HEK293T (cell line): Measurements from ENCODE around the gene MVD.

ENCODE experiments used
- CTCF ChIA-PET: fragments of 350-600 bp; formaldehyde crosslinking; extraction: SDS; loops from one replicate; lab custom pipeline; 2021; ENCODE audit warnings: antibody characterized with exemption, inconsistent platforms; lab: Yijun Ruan, JAX
- POLR2A ChIA-PET: fragments of 350-600 bp; formaldehyde crosslinking; extraction: SDS; loops from one replicate; lab custom pipeline; 2020; ENCODE audit warnings: antibody characterized with exemption, inconsistent platforms; lab: Yijun Ruan, JAX
- DNase-seq: peaks from one replicate; pipeline ENCODE4 v3.0.0; 2012; ENCODE audit warnings: mixed read lengths; ENCODE audit errors: extremely low spot score
- ARNT ChIP-seq: fragments of 450-650 bp; IDR thresholded peaks from 2 replicates; pipeline ENCODE4 v1.6.1; 2017; ENCODE audit warnings: mild to moderate bottlenecking
- BHLHE40 ChIP-seq: fragments of 450-650 bp; IDR thresholded peaks from 2 replicates; pipeline ENCODE4 v1.6.1; 2016; ENCODE audit warnings: mild to moderate bottlenecking, moderate library complexity, borderline replicate concordance
- CTBP1 ChIP-seq: fragments of 450-650 bp; IDR thresholded peaks from 2 replicates; pipeline ENCODE4 v1.6.1; 2016; ENCODE audit warnings: borderline replicate concordance
- ELF4 ChIP-seq: fragments of 450-650 bp; IDR thresholded peaks from 2 replicates; pipeline ENCODE4 v1.6.1; 2017; ENCODE audit warnings: antibody characterized with exemption
- FOXA1 ChIP-seq: fragments of 450-650 bp; IDR thresholded peaks from 2 replicates; pipeline ENCODE4 v1.6.1; 2016; ENCODE audit warnings: mild to moderate bottlenecking
- FOXK2 ChIP-seq: fragments of 450-650 bp; IDR thresholded peaks from 2 replicates; pipeline ENCODE4 v1.6.1; 2016; ENCODE audit warnings: mild to moderate bottlenecking
- FOXM1 ChIP-seq: fragments of 450-650 bp; IDR thresholded peaks from 2 replicates; pipeline ENCODE4 v1.6.1; 2017; ENCODE audit warnings: mild to moderate bottlenecking, borderline replicate concordance
- HDGF ChIP-seq: fragments of 450-650 bp; IDR thresholded peaks from 2 replicates; pipeline ENCODE4 v1.6.1; 2017; ENCODE audit warnings: antibody characterized with exemption, borderline replicate concordance
- L3MBTL2 ChIP-seq: fragments of 450-650 bp; conservative IDR thresholded peaks from 2 replicates; pipeline ENCODE4 v1.6.1; 2016; ENCODE audit warnings: mild to moderate bottlenecking
- LEF1 ChIP-seq: fragments of 450-650 bp; IDR thresholded peaks from 2 replicates; pipeline ENCODE4 v1.6.1; 2017; ENCODE audit warnings: mild to moderate bottlenecking, borderline replicate concordance
- NFRKB ChIP-seq: fragments of 450-650 bp; IDR thresholded peaks from 2 replicates; pipeline ENCODE4 v1.6.1; 2016; ENCODE audit warnings: mild to moderate bottlenecking, moderate library complexity
- PKNOX1 ChIP-seq: fragments of 450-650 bp; IDR thresholded peaks from 2 replicates; pipeline ENCODE4 v1.6.1; 2016
- SP1 ChIP-seq: fragments of 450-650 bp; IDR thresholded peaks from 2 replicates; pipeline ENCODE4 v1.6.1; 2017
- SUZ12 ChIP-seq: fragments of 450-650 bp; IDR thresholded peaks from 2 replicates; pipeline ENCODE4 v1.6.1; 2016; ENCODE audit warnings: mild to moderate bottlenecking
- TARDBP ChIP-seq: fragments of 450-650 bp; IDR thresholded peaks from 2 replicates; pipeline ENCODE4 v1.6.1; 2016
- ZNF384 ChIP-seq: fragments of 450-650 bp; IDR thresholded peaks from 2 replicates; pipeline ENCODE4 v1.6.1; 2016

The MVD gene

GRCh38 chr16:88680554-88681083 is 17.7 kb upstream of the MVD start:
- DNase-seq: no peak
- ChIA-PET POLR2A (no interaction called here), CTCF (interaction anchor here (0.7 kb wide), 1 partner anchor 414 kb away, joined by 3 read pairs; no protein-coding TSS in a partner anchor)
- TF ChIP-seq L3MBTL2 (no peak), NFRKB (no peak)

DNA sequence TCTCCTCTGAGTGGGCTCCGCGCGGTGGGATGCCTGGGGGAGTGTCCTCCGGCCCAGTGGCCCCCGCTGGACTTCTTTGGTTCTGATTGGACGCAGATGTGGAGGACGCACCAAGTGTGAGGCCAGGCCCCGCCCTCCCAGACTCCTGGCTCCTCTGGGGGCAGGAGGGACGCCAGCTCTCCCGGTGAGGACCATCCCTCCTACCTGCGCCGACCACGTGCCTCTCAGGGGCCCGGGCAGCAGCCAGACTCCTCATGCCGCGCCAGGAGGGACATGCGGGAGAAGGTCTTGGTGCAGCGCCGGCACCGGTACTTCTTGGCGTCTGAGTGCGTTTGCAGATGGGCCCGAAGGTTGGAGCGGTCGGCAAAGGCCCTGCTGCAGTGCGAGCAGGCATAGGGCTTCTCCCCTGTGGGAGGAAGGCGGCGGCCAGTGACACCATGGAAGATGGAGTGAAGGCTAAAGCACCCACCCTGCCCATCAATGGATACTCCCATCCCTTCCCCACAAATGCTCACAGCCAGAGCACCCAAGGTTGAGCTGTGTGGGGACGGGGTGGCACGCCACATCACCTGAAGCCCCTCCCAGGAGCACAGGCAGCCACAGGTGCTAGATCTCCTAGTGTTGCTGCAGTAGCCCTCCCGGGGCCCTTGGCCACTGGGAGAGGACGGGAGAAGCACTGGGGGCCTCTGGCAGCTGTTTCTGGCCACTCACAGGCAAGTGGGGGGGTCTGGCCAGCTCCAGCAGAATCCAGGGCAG is 15.5 kb upstream of the MVD start:
- CTCF ChIA-PET: no interaction called here
- DNase-seq: no peak
- POLR2A ChIA-PET: no interaction called here
- TF ChIP-seq FOXK2: no peak
- no peak for TF ChIP-seq LEF1
- no peak for TF ChIP-seq SUZ12
- TF ChIP-seq TARDBP: no peak
- TF ChIP-seq PKNOX1: no peak
- no peak for TF ChIP-seq FOXM1
- TF ChIP-seq HDGF: no peak
- TF ChIP-seq NFRKB: no peak
- no peak for TF ChIP-seq ARNT
- no peak for TF ChIP-seq BHLHE40

- ChIA-PET POLR2A (no interaction called here), CTCF (no interaction called here)
- no peak for DNase-seq
- no peak for TF ChIP-seq NFRKB
- TF ChIP-seq ELF4: no peak
- TF ChIP-seq SP1: no peak
- no peak for TF ChIP-seq BHLHE40
- no peak for TF ChIP-seq ZNF384
- TF ChIP-seq CTBP1: no peak
- TF ChIP-seq L3MBTL2: no peak
- TF ChIP-seq LEF1: no peak
- TF ChIP-seq ARNT: no peak
- TF ChIP-seq FOXK2: no peak
- no peak for TF ChIP-seq PKNOX1
- no peak for TF ChIP-seq SUZ12
- TF ChIP-seq FOXM1: no peak
- no peak for TF ChIP-seq FOXA1
- no peak for TF ChIP-seq TARDBP
- no peak for TF ChIP-seq HDGF
Observed at GRCh38 chr16:88677721-88678120, 14.8 kb upstream of the MVD start.

- POLR2A ChIA-PET: no interaction called here
- CTCF ChIA-PET: no interaction called here
- TF ChIP-seq FOXA1: no peak
- no peak for TF ChIP-seq HDGF
- no peak for TF ChIP-seq ZNF384
- no peak for TF ChIP-seq FOXM1
- TF ChIP-seq TARDBP: no peak
- no peak for TF ChIP-seq FOXK2
- TF ChIP-seq PKNOX1: no peak
Observed at GRCh38 chr16:88676502-88677242, 13.8 kb upstream of the MVD start.

DNA sequence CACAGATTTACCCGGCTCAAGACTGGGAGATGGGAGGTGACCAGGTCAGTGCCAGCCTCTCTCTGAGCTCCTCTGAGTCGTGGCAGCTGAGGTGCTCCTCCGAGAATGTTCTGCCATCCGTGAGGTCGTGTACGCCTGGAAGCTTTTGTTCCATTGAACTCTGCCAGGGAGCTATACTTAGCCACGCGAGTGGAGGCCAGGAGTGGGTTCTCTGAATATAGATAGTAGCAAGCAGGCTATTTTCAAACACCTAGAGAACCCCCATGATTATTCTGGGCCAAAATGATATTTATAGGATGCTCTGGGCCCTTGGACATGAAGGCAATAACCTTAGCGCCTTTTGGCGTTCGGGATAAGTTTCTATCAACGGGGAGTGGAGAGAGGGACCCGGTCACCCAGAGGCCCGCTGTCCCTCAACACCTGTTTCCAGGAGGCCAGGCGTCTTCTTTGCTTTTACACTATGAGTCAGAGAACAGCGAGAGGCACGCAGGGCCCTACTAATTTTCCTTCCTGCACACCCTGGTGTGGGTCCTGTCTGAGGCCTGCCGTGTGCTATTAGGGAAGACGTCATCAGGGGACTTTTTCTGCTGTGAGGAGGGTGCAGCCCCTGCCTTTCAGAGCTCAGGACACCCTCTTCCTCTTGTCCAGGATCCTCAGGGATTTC is 11.0 kb upstream of the MVD start:
- DNase-seq: no peak
- no peak for TF ChIP-seq LEF1
- TF ChIP-seq L3MBTL2: no peak
- TF ChIP-seq FOXK2: no peak
- no peak for TF ChIP-seq CTBP1
- no peak for TF ChIP-seq BHLHE40
- no peak for TF ChIP-seq PKNOX1
- CTCF ChIA-PET: interaction anchor here (1.1 kb wide), 2 partner anchors 12 to 25 kb away, joined by 3 read pairs; no protein-coding TSS in a partner anchor
- POLR2A ChIA-PET: interaction anchor here (2.6 kb wide), 1 partner anchor 10 kb away, joined by 15 read pairs; the partner anchor contains the start of gene MVD

More at GRCh38 chr16:88676502-88677242, 13.8 kb upstream of the MVD start:
- DNase-seq: no peak
